K562 (cell line): Measurements from ENCODE around the gene NLRP12. TPM values are rescaled to one million over a fixed set of nuclear protein-coding genes. Genes with fewer than 3 reads are reported as not detected.

Experiments used
- BHLHE40 ChIP-seq: IDR thresholded peaks from 2 replicates; pipeline ENCODE4 v1.6.1; 2011; ENCODE audit warnings: low read length, improper control_type of control experiment
- FOXP1 ChIP-seq: sonication (generic); formaldehyde crosslinking; IDR thresholded peaks from 2 replicates; pipeline ENCODE4 v1.8.0; 2022; ENCODE audit warnings: mild to moderate bottlenecking, missing genetic modification reagents
- POLR2H ChIP-seq: IDR thresholded peaks from 2 replicates; pipeline ENCODE4 v1.6.1; 2016; ENCODE audit warnings: missing genetic modification characterization, low read depth, mild to moderate bottlenecking, control low read depth, missing compliant biosample characterization, moderate library complexity
- TCF7 ChIP-seq: sonication (generic); IDR thresholded peaks from 2 replicates; pipeline ENCODE4 v1.6.1; 2016; ENCODE audit warnings: antibody characterized with exemption, borderline replicate concordance
- ZNF354B ChIP-seq: fragments of 250-450 bp; sonication (Bioruptor Pico); IDR thresholded peaks from 2 replicates; pipeline ENCODE4 v1.4.0; 2020
- ZNF77 ChIP-seq: fragments of 250-450 bp; sonication (Bioruptor Pico); IDR thresholded peaks from 2 replicates; pipeline ENCODE4 v1.5.0; 2020
- polyA plus RNA-seq, 8 experiments: library from polyadenylated mRNA; depleted of rRNA in 4 of 8; stranded (reverse) in 5 of 8; unstranded in 3 of 8; fragments of >200 nt; fragmentation: Nextera tagmentation in 2 of 8; fragmentation: Illumina TruSeq in 1 of 8; extraction: Ambion mirVana in 2 of 8; extraction: Trizol in 1 of 8; gene quantifications; 2 replicates each; pipeline versions ENCODE4 v1.2.1 to v1.2.3, GENCODE V29; 2011 to 2014; ENCODE audit warnings: inconsistent platforms in 1 of 8, missing spikeins in 1 of 8
- total RNA-seq, 7 experiments: library from RNA; depleted of rRNA in 6 of 7; stranded (reverse); fragments of >200 nt in 6 of 7; fragmentation: Illumina TruSeq in 2 of 7; extraction: Trizol in 2 of 7; gene quantifications; 2 replicates each; pipeline versions ENCODE4 v1.2.1 to v1.2.3, GENCODE V29; 2011 to 2021; ENCODE audit warnings: low replicate concordance in 1 of 7
- TF ChIP-seq, protein P1 (sequence below), 2 experiments: fragments of 450-650 bp; formaldehyde crosslinking in 1 of 2; IDR thresholded peaks; 2 replicates each; pipeline versions ENCODE4 v1.4.0 to v1.6.1; 2014 to 2020; ENCODE audit warnings: mild to moderate bottlenecking in 2 of 2, borderline replicate concordance in 1 of 2, low read depth in 1 of 2
- TF ChIP-seq, protein P2 (sequence below), 2 experiments: fragments of 450-650 bp in 1 of 2; sonication (generic) in 1 of 2; formaldehyde crosslinking in 1 of 2; IDR thresholded peaks; 2 replicates each; pipeline versions ENCODE4 v1.7.1 to v1.9.0; 2016 to 2022; ENCODE audit warnings: inconsistent platforms in 1 of 2, mild to moderate bottlenecking in 1 of 2, missing genetic modification reagents in 1 of 2

NLRP12 gene
- total and polyA plus RNA-seq, 9 of the 15 experiments (the other 6 are each of a cell fraction or from before 2014, with no cell fraction given) = not detected

DNA sequence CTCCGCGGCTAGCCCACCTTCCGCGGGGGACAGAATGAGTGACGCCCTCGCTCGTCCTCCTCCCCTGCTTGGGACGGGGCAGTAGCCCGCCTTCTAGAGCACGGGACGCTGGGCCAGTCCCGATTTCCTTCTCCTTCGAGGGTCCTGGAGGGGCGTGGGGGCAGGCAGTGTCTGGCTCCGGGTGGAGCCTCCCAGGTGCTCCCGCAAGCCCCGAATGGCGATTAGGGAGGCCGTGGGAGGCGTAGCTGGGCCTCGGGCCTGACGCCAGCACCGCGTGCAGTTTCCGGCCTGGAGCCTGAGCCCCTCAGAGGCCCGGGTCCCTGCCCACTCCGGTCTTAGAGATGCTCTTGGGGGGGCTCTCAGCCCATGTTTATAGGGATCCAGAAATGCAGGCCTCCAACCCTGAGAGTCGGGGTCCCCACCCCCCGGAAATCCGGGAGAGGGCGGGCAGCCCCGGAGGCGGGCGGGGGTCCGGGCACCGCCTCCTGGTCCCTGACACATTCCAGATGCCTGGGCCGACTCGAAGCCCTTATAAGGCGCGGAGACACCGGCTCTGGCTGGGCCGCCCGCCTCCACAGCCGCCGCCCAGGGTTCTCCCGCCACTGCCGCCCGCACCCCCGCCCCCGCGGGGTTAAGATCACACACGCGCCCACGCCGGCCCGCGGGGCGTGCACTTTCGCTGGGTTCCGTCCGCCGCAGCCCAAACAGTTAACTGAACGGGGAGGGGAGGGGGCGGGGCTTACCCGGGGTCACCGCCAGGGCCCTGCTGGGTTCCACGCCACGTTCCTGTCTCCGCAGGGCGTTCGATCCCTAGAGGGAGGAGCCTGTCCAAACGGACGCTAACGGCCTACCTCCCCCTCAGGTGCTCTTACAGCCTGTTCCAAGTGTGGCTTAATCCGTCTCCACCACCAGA, 45.0 kb upstream of the NLRP12 start (continued):
- 0 out of 2 replicates have a peak, but pooled peaks have one; percentile 15 for TF ChIP-seq TCF7
- TF ChIP-seq ZNF77 (CRISPR knock-in tag) = no peak
- no peak for TF ChIP-seq ZNF354B (CRISPR knock-in tag)
- peak; percentile 75 for TF ChIP-seq BHLHE40
- TF ChIP-seq, protein P1, sequence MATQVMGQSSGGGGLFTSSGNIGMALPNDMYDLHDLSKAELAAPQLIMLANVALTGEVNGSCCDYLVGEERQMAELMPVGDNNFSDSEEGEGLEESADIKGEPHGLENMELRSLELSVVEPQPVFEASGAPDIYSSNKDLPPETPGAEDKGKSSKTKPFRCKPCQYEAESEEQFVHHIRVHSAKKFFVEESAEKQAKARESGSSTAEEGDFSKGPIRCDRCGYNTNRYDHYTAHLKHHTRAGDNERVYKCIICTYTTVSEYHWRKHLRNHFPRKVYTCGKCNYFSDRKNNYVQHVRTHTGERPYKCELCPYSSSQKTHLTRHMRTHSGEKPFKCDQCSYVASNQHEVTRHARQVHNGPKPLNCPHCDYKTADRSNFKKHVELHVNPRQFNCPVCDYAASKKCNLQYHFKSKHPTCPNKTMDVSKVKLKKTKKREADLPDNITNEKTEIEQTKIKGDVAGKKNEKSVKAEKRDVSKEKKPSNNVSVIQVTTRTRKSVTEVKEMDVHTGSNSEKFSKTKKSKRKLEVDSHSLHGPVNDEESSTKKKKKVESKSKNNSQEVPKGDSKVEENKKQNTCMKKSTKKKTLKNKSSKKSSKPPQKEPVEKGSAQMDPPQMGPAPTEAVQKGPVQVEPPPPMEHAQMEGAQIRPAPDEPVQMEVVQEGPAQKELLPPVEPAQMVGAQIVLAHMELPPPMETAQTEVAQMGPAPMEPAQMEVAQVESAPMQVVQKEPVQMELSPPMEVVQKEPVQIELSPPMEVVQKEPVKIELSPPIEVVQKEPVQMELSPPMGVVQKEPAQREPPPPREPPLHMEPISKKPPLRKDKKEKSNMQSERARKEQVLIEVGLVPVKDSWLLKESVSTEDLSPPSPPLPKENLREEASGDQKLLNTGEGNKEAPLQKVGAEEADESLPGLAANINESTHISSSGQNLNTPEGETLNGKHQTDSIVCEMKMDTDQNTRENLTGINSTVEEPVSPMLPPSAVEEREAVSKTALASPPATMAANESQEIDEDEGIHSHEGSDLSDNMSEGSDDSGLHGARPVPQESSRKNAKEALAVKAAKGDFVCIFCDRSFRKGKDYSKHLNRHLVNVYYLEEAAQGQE (IDR thresholded peaks at IDR 0.05; ENCODE audit: borderline replicate concordance) = no peak
- TF ChIP-seq, protein P1 (CRISPR knock-in tag; IDR thresholded peaks at IDR 0.05; ENCODE audit: low read depth) = peak; percentile 47; the same call in 1 of the 2 replicates
- TF ChIP-seq POLR2H (tag) = peak; percentile 27
- TF ChIP-seq, protein P2, sequence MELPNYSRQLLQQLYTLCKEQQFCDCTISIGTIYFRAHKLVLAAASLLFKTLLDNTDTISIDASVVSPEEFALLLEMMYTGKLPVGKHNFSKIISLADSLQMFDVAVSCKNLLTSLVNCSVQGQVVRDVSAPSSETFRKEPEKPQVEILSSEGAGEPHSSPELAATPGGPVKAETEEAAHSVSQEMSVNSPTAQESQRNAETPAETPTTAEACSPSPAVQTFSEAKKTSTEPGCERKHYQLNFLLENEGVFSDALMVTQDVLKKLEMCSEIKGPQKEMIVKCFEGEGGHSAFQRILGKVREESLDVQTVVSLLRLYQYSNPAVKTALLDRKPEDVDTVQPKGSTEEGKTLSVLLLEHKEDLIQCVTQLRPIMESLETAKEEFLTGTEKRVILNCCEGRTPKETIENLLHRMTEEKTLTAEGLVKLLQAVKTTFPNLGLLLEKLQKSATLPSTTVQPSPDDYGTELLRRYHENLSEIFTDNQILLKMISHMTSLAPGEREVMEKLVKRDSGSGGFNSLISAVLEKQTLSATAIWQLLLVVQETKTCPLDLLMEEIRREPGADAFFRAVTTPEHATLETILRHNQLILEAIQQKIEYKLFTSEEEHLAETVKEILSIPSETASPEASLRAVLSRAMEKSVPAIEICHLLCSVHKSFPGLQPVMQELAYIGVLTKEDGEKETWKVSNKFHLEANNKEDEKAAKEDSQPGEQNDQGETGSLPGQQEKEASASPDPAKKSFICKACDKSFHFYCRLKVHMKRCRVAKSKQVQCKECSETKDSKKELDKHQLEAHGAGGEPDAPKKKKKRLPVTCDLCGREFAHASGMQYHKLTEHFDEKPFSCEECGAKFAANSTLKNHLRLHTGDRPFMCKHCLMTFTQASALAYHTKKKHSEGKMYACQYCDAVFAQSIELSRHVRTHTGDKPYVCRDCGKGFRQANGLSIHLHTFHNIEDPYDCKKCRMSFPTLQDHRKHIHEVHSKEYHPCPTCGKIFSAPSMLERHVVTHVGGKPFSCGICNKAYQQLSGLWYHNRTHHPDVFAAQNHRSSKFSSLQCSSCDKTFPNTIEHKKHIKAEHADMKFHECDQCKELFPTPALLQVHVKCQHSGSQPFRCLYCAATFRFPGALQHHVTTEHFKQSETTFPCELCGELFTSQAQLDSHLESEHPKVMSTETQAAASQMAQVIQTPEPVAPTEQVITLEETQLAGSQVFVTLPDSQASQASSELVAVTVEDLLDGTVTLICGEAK (IDR thresholded peaks at IDR 0.05) = peak; percentile 57; the same call in 1 of the 2 replicates
- TF ChIP-seq, protein P2 (CRISPR knock-in tag; IDR thresholded peaks at IDR 0.05) = no peak
- TF ChIP-seq FOXP1 (CRISPR knock-in tag) = peak; percentile 1; the same call in 1 of the 2 replicates
